Colonic mucosa (tissue), 4 donors: ENCODE measurements around the gene PAAF1. TPM values are rescaled to one million over a fixed set of nuclear protein-coding genes. Genes with fewer than 3 reads are reported as not detected.

ENCODE experiments used
- DNase-seq: peaks from one replicate; pipeline ENCODE4 v3.0.0-alpha.2; 2020
- H3K27ac ChIP-seq: fragments of 200-600 bp; one replicate; pipeline ENCODE4 v1.8.0; 2021
- H3K27me3 ChIP-seq: fragments of 200-600 bp; one replicate; pipeline ENCODE4 v1.8.0; 2021
- H3K36me3 ChIP-seq: fragments of 200-600 bp; one replicate; pipeline ENCODE4 v1.8.0; 2021
- H3K4me1 ChIP-seq: fragments of 200-600 bp; one replicate; pipeline ENCODE4 v1.8.0; 2021; ENCODE audit warnings: mild to moderate bottlenecking
- H3K4me3 ChIP-seq: fragments of 200-600 bp; one replicate; pipeline ENCODE4 v1.8.0; 2021
- H3K9ac ChIP-seq, 2 donors: one replicate each; pipeline ENCODE4 v1.7.0; 2013; ENCODE audit warnings: control low read depth in 2 of 2, low read depth in 2 of 2, low read length in 2 of 2
- H3K9me3 ChIP-seq: fragments of 200-600 bp; one replicate; pipeline ENCODE4 v1.8.0; 2021
- CTCF ChIP-seq: fragments of 200-600 bp; IDR thresholded peaks from one replicate; pipeline ENCODE4 v1.8.0; 2022; ENCODE audit warnings: antibody characterized with exemption, mild to moderate bottlenecking
- intact Hi-C: fragments of 100-400 bp; cut with DNase I; formaldehyde crosslinking; loops from one replicate; pipeline ENCODE4 v1.14.1; 2022
- total RNA-seq, 2 donors: library from RNA; stranded (reverse); fragmentation: NEBNext Ultra II Directional in 1 of 2; extraction: Animal tissue kit (Norgen Biotek cat#: 25700) in 1 of 2; gene quantifications; one replicate each; pipeline ENCODE4 v1.2.1, GENCODE V29; 2021
- donor health status: healthy.
- donor health status: DM: no; HTN: no; CAD: no.
- donor health status: DM: no; HTN: no; CAD: no.

Gene PAAF1
- total RNA-seq, 2 donors from 2014 or later, result 13.2 to 17.8 TPM

GRCh38 chr11:73860202-73860601 lies 16.6 kb upstream of the PAAF1 start:
- Histone ChIP-seq H3K4me3 (no peak overlapping the region), H3K4me1 (no peaks in the 10 kb centered on the region), H3K9me3 (no peaks in the 10 kb centered on the region), H3K36me3 (no peaks in the 10 kb centered on the region), H3K27me3 (no peaks in the 10 kb centered on the region), H3K27ac (no peak overlapping the region), H3K9ac (no peak overlapping the region)
- intact Hi-C loops, result no loop called here
- TF ChIP-seq CTCF, result no peak
- no peak for DNase-seq

GRCh38 chr11:73862986-73863385 lies 13.8 kb upstream of the PAAF1 start:
- Histone ChIP-seq H3K27me3 (no peaks in the 10 kb centered on the region), H3K9ac (no peak overlapping the region), H3K36me3 (no peaks in the 10 kb centered on the region), H3K4me3 (no peak overlapping the region), H3K27ac (no peak overlapping the region), H3K4me1 (no peaks in the 10 kb centered on the region), H3K9me3 (no peaks in the 10 kb centered on the region)
- no peak for TF ChIP-seq CTCF
- DNase-seq, result no peak
- intact Hi-C loops, result no loop called here

GRCh38 chr11:73866095-73866579 lies 10.7 kb upstream of the PAAF1 start:
- Histone ChIP-seq H3K36me3 (no peaks in the 10 kb centered on the region), H3K27me3 (no peaks in the 10 kb centered on the region), H3K4me3 (no peak overlapping the region), H3K9me3 (no peaks in the 10 kb centered on the region), H3K9ac (no peak overlapping the region), H3K27ac (no peak overlapping the region), H3K4me1 (no peaks in the 10 kb centered on the region)
- no peak for TF ChIP-seq CTCF
- intact Hi-C loops, result no loop called here
- no peak for DNase-seq

GRCh38 chr11:73866586-73866996 lies 10.2 kb upstream of the PAAF1 start:
- no peaks in the 10 kb centered on the region for H3K4me1 ChIP-seq
- intact Hi-C loops, result no loop called here
- DNase-seq, result no peak
- H3K9me3 ChIP-seq, result no peaks in the 10 kb centered on the region
- no peaks in the 10 kb centered on the region for H3K27me3 ChIP-seq
- peak overlapping the region; percentile 22 for H3K27ac ChIP-seq
- no peak overlapping the region for H3K4me3 ChIP-seq
- H3K9ac ChIP-seq, result no peak overlapping the region
- no peaks in the 10 kb centered on the region for H3K36me3 ChIP-seq
- TF ChIP-seq CTCF, result no peak

GRCh38 chr11:73869332-73869949 lies 7.4 kb upstream of the PAAF1 start:
- Histone ChIP-seq H3K4me3 (no peak overlapping the region), H3K27ac (peak overlapping the region; percentile 8), H3K9ac (no peak overlapping the region), H3K4me1 (no peaks in the 10 kb centered on the region), H3K27me3 (no peaks in the 10 kb centered on the region), H3K36me3 (no peaks in the 10 kb centered on the region), H3K9me3 (no peaks in the 10 kb centered on the region)
- intact Hi-C loops, result no loop called here
- TF ChIP-seq CTCF, result no peak
- DNase-seq, result peak; percentile 75
